ENCODE results near the gene LINGO1.

Gene LINGO1

DNA sequence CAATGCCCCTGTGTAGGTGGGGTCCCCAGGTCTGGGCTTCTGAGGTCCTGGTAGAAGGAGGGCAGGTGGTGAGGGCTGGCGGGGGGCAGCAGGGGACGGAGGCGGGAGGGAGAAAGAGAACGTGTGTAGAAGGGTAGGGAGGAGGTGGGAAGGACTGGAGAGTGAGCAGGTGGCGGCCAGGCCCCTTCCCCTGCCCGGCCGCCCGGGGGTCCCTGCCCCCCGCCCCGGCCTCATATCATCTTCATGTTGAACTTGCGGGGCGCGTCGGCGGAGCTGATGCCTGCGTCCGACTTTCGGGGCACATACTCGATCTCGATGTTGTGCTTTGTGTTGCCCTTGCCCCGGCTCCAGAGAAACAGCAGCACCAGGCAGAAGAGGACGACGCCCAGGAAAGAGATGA is 18.9 kb downstream of the LINGO1 start:
- no peak for DNase-seq

DNA sequence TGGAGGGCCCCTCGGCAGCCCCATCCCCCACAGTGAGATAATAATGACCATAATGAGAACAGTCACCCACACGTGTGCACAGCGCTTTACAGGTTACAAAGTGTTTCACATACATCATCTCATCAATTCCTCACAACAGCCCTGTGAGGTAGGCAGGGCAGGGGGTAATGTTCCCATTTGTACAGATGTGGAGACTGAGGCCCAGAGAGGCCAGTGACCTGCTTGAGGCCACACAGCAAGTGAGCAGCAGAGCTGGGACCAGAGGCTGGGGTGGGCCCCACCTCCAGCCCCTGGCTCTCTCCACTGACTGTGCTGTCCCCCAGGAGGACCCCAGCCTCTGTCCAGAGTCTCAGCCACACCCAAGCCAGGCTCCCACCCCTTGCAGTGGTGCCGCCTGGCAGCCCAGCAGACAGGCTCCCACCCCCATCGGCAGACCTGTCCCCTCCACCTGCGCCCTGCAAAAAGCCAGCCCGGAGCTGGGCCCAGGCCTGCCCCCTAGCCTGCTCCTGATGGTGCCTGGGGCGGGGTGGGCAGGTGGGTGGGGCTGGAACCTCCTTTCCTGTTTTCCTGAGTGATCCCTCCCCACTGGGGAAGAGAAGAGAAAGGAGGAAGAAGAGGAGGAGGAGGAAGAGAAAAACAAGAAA is 19.6 kb downstream of the LINGO1 start:
- no peak for DNase-seq

DNA sequence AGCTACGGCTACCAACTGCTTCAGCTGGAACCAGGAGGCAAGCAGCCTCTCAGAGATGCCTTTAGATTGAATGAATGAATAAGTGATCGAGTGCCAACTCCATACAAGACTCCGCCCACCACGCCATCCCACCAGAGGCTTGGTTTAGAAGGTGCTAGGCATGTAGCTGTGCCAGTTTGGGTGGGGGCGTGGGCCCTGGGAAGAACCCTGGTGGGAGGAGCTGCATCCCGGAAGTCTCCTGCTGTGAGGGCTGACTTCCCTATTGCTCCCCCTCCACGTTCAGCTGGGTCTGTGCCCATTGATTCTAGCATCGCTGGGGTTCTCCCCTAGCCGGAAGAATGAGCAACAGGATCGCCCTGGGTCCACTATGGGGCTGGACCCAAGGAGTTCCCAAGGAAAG is 20.9 kb downstream of the LINGO1 start:
- DNase-seq = no peak

DNA sequence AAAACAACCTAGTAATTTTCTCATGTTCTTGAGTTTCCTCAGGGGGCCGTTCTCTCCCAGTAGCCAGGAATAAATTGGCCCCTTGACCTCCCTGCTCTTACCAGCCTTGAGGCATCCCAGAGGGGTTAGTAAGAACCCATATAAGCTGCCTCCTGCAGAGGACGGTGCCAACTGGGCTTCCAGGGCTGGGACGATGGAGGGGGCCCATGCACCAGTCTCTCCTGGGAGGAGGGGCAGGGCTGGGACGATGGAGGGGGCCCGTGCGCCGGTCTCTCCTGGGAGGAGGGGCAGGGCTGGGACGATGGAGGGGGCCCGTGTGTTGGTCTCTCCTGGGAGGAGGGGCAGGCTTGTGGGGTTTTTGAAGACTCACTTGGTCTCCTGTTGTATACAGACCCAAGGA is 22.0 kb downstream of the LINGO1 start:
- DNase-seq = no peak

DNA sequence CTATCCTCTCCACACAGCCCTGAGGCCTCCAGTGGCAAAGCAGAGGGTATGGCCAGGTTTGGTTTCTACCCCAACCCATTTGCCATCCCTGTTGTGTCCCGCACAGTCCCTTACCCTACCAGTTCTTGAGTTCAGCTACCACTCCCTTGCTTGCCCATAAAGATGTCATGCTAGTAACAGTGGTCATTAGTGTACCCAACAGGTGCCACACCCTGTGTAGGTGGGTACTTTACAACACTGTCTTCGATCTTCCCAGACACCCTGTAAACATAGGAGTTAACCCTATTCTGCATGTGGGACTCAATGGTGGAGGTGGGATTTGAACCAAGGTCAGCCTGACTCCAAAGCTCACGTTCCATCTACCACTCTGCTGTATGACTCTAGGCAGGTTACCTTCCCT is 23.2 kb downstream of the LINGO1 start:
- DNase-seq = no peak

DNA sequence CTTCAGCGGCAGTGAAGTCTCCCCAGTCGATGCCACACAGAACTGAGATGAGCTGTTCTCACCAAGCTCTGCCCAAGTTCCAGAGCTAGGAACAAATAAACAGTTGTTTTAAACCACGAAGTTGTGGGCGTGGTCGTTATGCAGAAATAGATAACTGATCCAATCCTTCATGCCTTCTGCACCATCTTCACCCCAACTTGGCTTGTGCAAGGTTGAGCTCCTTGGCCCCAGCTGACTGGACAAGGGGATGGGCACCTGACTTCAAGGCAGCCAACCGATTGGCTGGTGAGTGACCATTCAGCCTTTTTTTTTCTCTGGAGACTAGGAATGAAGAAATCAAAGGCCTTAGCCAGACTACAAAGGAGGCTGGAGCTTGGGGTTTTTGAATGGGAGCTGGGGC is 23.9 kb downstream of the LINGO1 start:
- no peak for DNase-seq

DNA sequence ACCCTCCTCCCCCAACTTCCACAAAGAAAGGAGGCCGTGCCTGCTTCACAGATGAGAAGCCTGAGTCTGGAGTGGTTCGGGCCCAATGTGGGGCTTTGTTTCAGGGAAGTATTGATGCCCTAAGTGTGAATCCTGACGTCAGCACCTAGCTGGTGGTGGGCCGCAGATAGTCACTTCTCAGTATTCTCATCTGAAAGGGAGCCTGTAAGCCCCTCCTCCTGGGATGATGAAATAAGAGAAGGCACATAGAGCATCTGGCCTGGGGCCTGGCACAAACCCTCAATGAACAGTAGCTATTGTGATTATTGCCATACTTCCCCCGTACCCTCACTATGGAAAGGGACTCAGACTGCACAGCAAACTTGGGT is 24.8 kb downstream of the LINGO1 start:
- DNase-seq = no peak

DNA sequence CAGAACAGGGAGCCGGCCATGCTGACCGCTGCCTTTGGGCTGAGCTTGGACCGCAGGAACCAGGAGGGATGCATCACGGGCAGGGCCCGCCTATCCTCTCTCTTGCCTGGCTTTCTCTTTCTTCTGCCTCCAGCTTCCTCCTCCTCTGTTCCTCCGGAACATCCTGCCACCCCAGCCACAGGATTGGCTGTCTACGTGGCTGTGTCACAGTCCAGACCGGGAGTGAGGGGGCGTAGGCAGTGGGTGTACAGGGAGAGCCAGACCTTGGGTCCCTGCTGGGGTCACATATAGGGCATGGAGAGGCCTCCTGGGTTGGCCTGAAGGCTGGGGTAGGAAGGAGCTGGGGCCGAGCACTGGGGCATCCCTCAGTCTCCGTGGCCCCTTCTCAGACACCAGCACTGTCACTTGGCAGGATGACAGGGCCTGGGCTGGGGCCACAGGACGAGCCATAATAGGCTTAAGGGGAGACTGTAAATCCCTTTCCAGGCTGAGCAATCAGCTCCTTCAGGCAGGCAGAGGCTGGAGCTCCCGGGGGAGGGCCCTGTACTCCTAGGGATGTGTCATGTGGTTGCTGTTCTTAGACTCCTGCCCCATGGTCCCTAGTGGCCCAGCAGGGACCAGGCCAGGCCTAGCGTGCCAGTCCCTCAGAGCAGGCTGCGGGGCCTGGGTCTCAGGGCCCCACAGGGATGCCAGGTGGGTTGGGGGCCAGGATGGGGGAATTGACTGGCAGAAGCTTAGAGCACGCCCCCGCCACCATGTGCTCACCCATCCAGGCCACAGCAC is 25.4 kb downstream of the LINGO1 start:
- DNase-seq = no peak

DNA sequence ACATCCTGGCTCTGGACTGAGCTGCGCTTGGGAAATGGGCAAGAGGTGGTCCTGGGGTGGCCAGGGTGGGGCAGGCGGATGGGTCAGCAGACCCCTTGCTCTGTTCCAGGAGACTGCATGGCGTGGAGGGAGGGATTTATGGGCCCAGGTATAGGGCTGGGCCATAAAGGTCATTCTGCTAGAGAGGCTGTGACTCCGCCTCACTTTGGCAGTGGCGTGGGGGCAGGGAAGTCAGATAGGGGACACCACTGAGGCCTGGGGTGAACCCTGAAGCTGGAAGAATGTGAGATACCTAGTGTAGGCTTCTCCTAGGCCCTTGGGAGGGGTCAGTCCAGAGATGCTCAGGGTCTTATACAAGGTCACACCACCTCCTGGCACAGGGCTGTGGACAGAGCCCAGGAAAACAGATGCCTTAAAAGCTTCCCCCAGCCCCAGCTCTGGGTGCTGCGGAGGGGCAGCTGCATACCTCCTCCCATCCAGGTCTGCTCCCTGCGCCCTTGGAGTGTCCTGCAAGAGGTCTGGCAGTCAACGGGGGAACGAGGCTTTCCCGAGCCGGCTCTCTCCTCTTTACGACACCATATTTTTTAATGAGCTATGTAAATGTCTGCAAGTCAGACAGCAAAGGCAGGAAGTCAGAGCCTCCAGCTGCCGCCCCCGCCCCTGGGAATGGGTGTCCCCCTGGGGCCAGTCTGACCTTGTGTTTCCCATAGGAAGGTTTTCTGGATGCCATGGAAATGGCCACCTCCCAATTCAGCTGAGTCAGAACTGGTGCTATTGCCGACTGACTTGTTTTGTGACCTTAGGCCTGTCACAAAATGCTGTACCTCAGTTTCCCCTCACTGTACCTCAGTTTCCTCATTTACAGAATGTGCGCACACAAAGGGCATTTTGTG is 26.3 kb downstream of the LINGO1 start:
- DNase-seq = no peak

DNA sequence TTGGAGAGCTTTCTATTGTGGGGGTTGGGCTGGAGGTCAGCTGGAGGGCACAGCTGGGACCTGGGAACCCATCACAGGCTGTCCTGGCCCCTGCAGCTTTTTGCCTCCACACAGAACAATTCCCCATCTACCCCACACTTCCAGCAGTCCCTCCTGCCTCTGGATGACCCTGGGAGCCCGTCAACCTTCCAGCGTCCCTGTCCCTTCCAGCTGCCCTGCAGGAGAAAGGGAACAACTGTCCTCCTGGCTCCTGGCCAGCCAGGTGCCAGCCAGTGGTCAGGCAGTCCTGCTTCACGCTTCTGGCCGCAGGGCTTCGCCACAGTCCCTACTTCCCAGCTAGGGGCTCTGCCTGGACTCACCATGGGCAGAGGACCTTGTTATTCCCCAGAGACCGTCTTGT is 27.2 kb downstream of the LINGO1 start:
- no peak for DNase-seq

DNA sequence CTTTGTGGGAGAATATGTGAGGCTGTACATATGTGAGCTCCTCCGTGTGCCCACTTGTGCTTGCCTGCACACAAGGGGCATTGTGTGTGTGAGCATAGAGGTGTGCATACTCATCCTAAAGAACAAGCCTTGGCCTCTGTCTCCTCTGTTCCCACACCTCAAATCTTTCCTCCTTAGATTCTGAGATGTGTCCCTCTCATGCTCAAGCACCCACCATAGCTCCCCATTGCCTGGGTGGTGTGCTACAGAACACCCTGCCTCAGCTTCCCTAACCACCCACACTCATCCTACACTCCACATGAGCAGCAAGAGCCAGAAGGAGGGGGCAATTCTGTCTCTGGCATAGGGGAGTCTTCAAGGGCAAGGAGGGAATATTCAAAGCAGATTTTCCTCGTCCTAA is 27.7 kb downstream of the LINGO1 start:
- DNase-seq = no peak

DNA sequence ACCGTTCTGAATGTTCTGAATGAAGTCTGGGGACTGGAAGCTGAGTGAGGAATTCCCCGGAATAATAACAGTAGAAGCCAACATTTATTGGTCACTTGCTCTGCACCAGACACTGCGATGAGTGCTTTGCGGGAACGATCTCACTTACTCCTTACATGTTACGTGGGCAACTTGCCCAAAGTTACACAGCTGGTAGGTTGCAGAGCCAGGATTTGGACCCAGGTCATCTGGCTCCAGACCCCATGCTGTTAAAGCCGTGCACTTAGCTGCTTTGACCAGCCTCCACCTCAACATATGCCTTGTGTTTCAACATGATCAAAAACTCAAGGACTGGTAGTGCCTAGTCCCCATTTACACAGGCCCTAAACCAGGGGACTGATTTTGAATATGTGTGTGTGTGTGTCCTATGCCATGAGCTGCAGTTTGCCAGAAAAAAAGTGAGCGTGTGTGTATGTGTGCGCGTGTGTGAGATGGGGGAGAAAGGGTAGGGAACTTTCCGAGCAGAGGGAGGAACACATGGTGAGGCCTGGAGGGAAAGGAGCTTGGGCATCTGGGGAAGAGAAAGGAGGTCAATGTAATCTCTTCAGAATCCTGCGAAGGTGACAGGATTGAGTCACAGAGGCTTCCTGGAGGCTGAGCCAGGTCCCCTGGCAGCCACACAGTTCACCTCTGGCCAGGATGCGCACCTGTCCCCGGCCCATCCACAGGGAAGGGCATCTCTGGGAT is 28.9 kb downstream of the LINGO1 start:
- DNase-seq = no peak

DNA sequence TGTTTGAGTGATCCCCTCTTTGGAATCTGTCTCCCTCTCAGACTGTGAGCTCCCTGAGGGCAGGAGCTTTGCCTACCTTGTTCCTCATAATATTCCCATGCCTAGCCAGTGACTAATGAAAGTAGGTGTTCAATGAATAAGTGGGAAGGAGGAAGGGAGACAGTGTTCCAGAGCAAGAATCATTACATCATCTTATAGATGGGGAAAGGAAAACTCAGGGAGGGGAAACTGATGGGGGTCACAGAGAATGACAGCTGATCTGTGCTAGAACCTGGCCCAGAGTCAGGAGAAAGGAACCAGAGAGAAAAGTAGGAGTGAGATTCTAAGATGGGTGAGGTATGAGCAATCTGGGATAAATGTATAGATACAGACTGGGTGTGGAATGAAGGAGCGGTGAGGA is 29.9 kb downstream of the LINGO1 start:
- DNase-seq = no peak

DNA sequence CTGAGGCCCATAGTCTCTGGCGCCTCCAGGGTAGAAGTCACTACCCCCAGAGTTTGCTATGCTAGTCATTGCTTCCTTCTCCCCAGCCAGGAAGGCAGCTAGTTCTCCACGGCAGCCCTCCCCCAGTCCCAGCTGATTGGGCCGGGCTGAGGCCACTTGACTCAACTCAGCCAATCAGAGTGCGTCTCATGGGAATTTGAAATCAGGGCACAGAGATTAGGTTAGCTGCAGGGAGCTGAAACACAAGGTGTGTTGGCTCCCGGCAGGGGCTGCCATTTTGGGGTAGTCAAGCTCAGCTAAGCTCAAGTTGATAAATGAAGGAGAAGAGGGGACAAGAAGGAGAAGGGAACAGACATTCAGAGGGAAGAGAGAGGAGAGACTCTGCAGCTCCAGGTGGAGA is 32.8 kb downstream of the LINGO1 start:
- no peak for DNase-seq

DNA sequence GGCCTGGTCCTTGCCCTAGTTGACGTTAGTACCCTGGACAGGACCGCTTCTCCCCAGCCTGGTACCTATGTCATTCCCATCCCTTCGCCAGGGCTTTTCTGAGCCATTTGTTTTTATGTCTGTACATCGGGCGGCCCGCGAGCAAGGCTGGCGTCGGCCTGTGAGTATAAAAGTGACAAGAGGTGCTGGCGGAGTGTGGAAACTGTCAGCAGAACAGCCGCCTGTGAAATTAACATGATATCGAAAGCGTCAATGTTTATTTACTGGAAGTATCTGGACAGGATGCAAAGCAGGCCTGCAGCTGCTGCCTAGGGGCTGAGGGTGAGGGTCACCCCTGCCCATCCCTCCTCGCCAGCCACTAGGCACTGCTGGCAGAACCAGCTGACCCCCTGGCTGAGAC is 33.4 kb downstream of the LINGO1 start:
- DNase-seq = no peak

DNA sequence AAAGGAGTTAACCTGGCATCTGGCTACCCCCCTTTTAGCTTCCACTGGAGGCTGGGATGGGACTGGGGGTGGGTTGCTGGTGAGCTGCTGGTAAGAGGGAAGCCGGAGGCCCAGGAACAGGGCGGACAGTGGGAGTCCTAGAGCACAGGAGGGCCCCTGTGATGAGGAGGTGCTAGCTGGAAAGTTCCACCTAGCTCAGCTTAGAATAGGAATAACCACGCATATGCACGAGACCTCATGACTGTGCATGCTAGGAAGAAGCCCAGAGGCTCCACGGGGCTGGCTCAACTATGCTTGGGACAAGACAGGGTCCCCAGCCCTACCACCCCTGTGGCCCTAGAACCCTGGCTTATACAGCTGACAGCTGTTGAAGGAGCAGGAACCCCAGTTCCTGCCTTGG is 34.1 kb downstream of the LINGO1 start:
- DNase-seq = no peak

DNA sequence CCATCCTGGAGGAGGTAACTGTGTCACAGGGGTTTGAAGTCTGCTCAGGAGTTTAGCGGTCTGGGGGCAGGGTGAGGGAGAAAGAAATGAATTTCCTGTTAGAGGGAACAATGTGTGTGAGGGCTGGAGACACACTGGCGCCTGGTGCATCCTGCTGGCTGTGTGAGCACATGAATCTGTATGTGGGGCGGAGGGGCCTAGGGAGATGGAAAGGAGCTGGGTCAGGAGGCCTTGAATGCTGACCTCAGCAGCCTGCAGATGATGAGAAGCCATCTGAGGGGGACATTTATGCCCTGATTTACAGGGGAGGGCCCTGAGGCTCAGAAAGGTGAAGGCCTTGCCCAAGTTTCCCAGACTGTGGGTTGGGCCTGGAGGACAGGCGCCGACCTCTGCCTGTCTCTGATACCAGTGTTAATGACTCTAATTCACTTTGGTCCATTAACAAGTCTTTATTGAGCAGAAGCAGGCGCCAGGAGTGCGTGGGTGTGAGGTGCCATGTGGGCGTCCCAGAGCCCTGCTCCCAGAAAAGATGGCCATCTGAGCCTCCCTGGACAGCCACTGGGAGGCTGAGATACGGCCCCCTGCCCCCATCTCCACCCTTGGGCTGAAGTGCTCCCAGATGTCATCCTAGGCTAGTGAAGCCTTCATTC is 34.8 kb downstream of the LINGO1 start:
- DNase-seq = no peak

DNA sequence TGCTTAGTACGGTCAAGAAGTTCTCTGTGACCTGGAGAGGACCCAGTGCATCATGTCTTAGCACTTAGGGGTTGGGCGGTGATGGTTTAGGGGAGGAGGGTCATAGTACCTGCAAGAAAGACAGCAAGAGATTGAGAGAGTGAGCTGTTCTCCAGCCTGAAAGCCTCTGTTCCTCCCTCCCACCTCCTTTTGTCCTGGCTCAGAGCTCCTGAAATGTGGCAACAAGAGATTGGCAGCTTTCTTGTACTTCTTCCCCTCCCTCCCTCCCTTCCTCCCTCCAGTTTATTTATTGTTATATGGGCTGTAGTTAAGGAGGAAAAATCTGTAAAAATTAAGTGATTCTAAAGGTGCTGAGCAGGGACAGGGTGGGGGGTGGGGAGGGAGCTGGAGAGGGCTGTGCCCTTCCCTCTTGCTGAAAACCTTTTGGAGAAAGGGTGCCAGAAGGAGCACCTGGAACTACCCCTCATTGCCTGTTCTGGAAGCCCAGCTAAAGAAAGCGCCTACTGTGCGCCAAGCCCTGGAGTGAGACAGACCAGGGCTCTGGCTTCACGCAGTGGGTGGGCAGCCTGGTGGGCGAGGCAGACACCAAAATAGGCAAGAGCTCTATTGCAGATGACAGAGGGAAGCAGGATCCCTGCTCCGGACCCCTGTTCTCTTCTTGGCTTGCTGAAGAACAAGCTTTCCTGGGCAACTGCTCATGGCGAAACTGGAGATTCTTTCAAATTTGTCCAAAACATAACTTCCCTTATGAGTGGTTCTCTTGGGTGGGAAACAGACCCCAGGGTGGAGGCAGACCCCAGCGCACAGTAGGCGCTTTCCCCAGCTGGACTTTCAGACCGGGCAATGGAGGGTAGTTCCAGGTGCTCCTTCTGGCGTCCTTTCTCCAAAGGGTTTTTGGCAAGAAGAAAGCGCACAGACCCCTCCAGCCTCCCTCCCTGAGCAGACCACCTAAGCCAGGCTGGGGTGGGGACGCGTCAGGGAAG is 35.6 kb downstream of the LINGO1 start:
- DNase-seq = no peak

DNA sequence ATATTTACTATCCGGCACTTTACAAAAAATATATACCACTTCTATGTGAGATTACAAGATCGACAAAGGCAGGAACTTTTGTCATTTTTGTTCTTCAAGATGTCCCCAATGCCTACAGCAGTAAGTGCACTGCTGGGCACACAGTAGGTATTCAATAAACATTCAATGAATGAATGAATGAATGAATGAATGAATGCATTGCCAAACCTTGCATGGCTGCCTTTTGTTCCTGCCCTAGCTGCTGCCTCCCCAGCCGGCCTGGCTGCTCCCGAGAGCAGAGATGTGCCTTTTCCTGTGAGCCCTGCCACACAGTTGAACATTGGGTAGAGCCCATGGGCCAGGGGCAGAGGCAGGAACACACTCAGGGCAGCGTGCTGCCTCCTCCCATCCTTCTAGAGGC is 37.5 kb downstream of the LINGO1 start:
- no peak for DNase-seq

DNA sequence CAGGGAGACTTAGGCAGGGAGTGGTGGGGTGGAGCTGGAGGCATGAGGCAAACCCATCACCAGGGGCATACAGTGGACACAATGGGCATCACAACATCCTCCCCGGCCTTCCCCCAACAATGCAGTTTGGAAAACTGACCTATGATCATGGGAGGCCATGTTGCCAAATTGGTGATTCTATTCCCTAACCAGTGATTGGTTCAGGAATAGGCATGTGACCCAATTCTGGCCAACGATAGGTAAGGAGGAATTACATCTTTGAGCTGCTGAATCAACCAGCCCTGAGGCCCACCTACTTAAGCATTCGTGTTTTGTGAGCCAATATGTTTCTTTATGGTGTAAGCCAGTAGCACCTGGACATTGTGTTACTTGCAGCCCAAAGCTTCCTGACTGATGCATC is 40.0 kb downstream of the LINGO1 start:
- no peak for DNase-seq

DNA sequence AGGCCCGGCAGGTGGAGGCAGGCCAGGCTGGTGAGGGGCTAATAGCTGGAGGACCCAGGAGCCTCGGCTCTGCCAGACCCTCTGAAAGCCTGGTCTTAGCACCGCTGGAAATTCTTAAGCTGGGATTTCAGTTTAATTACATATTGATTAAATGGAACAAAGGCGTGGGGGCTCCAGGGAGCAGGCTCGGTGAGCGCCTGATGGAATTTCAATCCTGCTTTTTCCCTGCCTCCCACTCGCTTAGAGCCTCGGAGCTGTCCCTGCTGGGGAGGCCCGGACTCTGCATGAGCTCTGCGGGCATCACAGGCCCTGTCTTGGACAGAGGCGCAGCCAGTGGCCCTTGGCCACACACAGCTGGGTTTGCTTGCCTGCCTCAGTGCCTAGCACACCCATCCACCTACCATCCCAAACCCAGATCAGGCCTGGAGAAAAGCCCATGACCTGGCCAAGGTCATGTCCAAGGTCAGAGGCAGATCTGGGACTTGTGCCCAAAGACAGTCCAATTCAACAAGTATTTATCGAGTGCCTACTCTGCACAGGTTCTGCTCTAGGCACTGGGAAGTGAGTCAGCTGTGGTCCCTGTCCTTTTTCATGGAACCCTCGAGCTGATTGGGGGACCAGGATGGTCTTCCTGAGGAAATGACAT is 40.6 kb downstream of the LINGO1 start:
- no peak for DNase-seq

Data from stimulated activated naive CD4-positive, alpha-beta T cell (primary cell).